Neural cell (in vitro differentiated cells): ENCODE measurements around the gene IFIH1. TPM values are rescaled to one million over a fixed set of nuclear protein-coding genes. Genes with fewer than 3 reads are reported as not detected.

ENCODE experiments used
- H2AFZ ChIP-seq: fragments of 200-600, 300-800 bp; sonication (generic), shearing (Covaris generic); 2 replicates; pipeline ENCODE4 v1.6.0; 2014; ENCODE audit warnings: low read depth, mild to moderate bottlenecking, antibody characterized with exemption, low read length, moderate library complexity
- H3F3A ChIP-seq: fragments of 200-600 bp; shearing (Covaris generic); 2 replicates; pipeline ENCODE4 v1.6.1; 2016; ENCODE audit warnings: mild to moderate bottlenecking, moderate library complexity, mixed read lengths, antibody characterized with exemption, low read length; ENCODE audit not compliant: insufficient read depth, poor library complexity, severe bottlenecking
- H3K27ac ChIP-seq: fragments of 200-600, 300-800 bp; sonication (generic), shearing (Covaris generic); 2 replicates; pipeline ENCODE4 v1.5.1; 2014; ENCODE audit warnings: mild to moderate bottlenecking, low read length, moderate library complexity
- H3K27me3 ChIP-seq: fragments of 300-800, 200-600 bp; sonication (generic), shearing (Covaris generic); 2 replicates; pipeline ENCODE4 v1.6.0; 2014; ENCODE audit warnings: mild to moderate bottlenecking, low read depth, low read length, moderate library complexity; ENCODE audit not compliant: insufficient read depth
- H3K36me3 ChIP-seq: fragments of 300-800, 200-600 bp; sonication (generic), shearing (Covaris generic); 2 replicates; pipeline ENCODE4 v1.5.1; 2014; ENCODE audit warnings: mild to moderate bottlenecking, antibody characterized with exemption, low read length, moderate library complexity; ENCODE audit not compliant: insufficient read depth
- H3K4me2 ChIP-seq: fragments of 300-800, 200-600 bp; sonication (generic), shearing (Covaris generic); 2 replicates; pipeline ENCODE4 v1.6.0; 2014; ENCODE audit warnings: mild to moderate bottlenecking, low read length
- H3K4me3 ChIP-seq: fragments of 300-800, 200-600 bp; sonication (generic), shearing (Covaris generic); 2 replicates; pipeline ENCODE4 v1.5.1; 2014; ENCODE audit warnings: mild to moderate bottlenecking, low read length, moderate library complexity
- H3K79me2 ChIP-seq: fragments of 200-600 bp; shearing (Covaris generic); replicated peaks from 2 replicates; pipeline ENCODE4 v1.6.0; 2014; ENCODE audit warnings: mild to moderate bottlenecking, low read length, moderate library complexity; ENCODE audit not compliant: insufficient read depth
- H3K9ac ChIP-seq: fragments of 300-800, 200-600 bp; sonication (generic), shearing (Covaris generic); 2 replicates; pipeline ENCODE4 v1.6.1; 2016; ENCODE audit warnings: mild to moderate bottlenecking, low read length, mixed read lengths
- H3K9me2 ChIP-seq: fragments of 200-600 bp; shearing (Covaris generic); 2 replicates; pipeline ENCODE4 v1.6.1; 2016; ENCODE audit warnings: mild to moderate bottlenecking, low read length, mixed read lengths; ENCODE audit not compliant: insufficient read depth
- H3K9me3 ChIP-seq: fragments of 200-600, 300-800 bp; sonication (generic), shearing (Covaris generic); 2 replicates; pipeline ENCODE4 v1.6.1; 2016; ENCODE audit warnings: mild to moderate bottlenecking, mixed run types, low read length, moderate library complexity, mixed read lengths
- H4K20me1 ChIP-seq: fragments of 200-600 bp; shearing (Covaris generic); 2 replicates; pipeline ENCODE4 v1.6.1; 2016; ENCODE audit warnings: mild to moderate bottlenecking, mixed run types; ENCODE audit not compliant: insufficient read depth
- EP300 ChIP-seq: fragments of 450-650 bp; conservative IDR thresholded peaks from 2 replicates; pipeline ENCODE4 v1.6.1; 2014; ENCODE audit warnings: antibody characterized with exemption, mild to moderate bottlenecking, moderate library complexity; ENCODE audit not compliant: poor library complexity, severe bottlenecking
- EZH2 ChIP-seq: fragments of 200-600, 300-800 bp; shearing (Covaris generic), sonication (generic); IDR thresholded peaks from 2 replicates; pipeline ENCODE4 v1.6.1; 2014; ENCODE audit warnings: antibody characterized with exemption, low read length, borderline replicate concordance, mild to moderate bottlenecking; ENCODE audit not compliant: insufficient read depth, poor library complexity, severe bottlenecking
- MXI1 ChIP-seq: fragments of 450-650 bp; conservative IDR thresholded peaks from 2 replicates; pipeline ENCODE4 v1.6.1; 2014; ENCODE audit warnings: antibody characterized with exemption, mild to moderate bottlenecking; ENCODE audit not compliant: poor library complexity, severe bottlenecking
- POLR2AphosphoS5 ChIP-seq: IDR thresholded peaks from 2 replicates; pipeline ENCODE4 v1.6.1; 2012
- RAD21 ChIP-seq: fragments of 450-650 bp; conservative IDR thresholded peaks from 2 replicates; pipeline ENCODE4 v1.6.1; 2014; ENCODE audit warnings: antibody characterized with exemption, mild to moderate bottlenecking, moderate library complexity
- SMC3 ChIP-seq: fragments of 450-650 bp; conservative IDR thresholded peaks from 2 replicates; pipeline ENCODE4 v1.6.1; 2014; ENCODE audit warnings: antibody characterized with exemption, mild to moderate bottlenecking, moderate library complexity; ENCODE audit not compliant: poor library complexity
- TAF1 ChIP-seq: IDR thresholded peaks from 2 replicates; pipeline ENCODE4 v1.6.1; 2012; ENCODE audit warnings: low read depth
- polyA plus RNA-seq: library from polyadenylated mRNA; depleted of rRNA; stranded (reverse); fragments of >200 nt; gene quantifications from 2 replicates; pipeline ENCODE4 v1.2.3, GENCODE V29; 2014
- TF ChIP-seq, protein P1 (sequence below): fragments of 450-650 bp; IDR thresholded peaks from 2 replicates; pipeline ENCODE4 v1.5.1; 2014; ENCODE audit warnings: antibody characterized with exemption, mild to moderate bottlenecking, moderate library complexity; ENCODE audit not compliant: poor library complexity, severe bottlenecking
- TF ChIP-seq, protein P2 (sequence below): IDR thresholded peaks from 2 replicates; pipeline ENCODE4 v1.6.1; 2012; ENCODE audit warnings: borderline replicate concordance

IFIH1 gene
- polyA plus RNA-seq, 1 donor from 2014 or later, result not detected

DNA sequence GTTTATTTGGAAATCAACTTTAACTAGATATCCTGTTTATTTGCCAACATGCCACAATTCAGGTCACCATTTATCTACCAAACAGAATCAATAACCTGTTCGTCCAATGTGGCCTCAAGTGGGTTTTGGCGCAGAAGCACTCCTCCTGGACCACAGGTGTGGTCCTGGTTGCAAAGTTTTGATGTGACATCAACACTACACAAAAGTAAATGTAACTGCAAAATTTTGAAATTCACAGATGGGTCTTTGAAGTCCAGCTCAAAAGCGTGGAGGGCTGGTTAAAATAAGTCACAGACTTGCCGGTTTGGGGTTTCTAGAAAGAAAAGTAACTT lies 25.0 kb upstream of the IFIH1 start:
- H3K4me2 ChIP-seq, result peak overlapping the region; percentile 67
- no peaks in the 10 kb centered on the region for H3K36me3 ChIP-seq
- no peaks in the 10 kb centered on the region for H3K9me3 ChIP-seq
- H2AFZ ChIP-seq, result peak overlapping the region; percentile 2
- no peak overlapping the region for H3K9ac ChIP-seq
- no peaks in the 10 kb centered on the region for H3K27me3 ChIP-seq
- no peak for TF ChIP-seq MXI1
- no peak overlapping the region for H3K27ac ChIP-seq
- no peaks in the 10 kb centered on the region for H3F3A ChIP-seq
- H3K4me3 ChIP-seq, result peak overlapping the region; percentile 91
- H4K20me1 ChIP-seq, result no peaks in the 10 kb centered on the region
- H3K79me2 ChIP-seq, result no peaks in the 10 kb centered on the region
- H3K9me2 ChIP-seq, result no peaks in the 10 kb centered on the region

DNA sequence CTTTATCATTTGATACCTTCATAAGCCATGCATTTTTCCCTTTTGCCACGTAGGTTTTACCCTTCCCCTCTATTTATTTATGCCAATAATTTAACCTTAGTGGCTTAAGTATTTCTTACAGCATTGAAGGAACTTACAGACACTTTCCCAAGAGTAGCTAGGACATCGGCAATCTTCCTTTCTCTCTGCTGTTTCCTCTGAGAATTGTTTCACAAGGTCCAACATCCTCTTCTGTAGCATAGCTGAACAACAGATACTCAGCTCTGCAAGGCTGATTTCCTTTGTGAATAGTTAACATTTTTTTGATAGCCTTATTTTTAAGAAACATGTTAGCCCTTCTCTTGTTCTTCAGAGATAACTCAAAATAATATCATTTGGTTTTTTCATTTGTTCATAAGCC lies 24.4 kb upstream of the IFIH1 start:
- Histone ChIP-seq H3K4me2 (no peak overlapping the region), H3K27me3 (no peaks in the 10 kb centered on the region), H3K27ac (no peak overlapping the region), H3K4me3 (no peak overlapping the region), H3K9ac (no peak overlapping the region), H3K36me3 (no peaks in the 10 kb centered on the region), H3K9me3 (no peaks in the 10 kb centered on the region), H2AFZ (no peak overlapping the region), H3K9me2 (no peaks in the 10 kb centered on the region), H4K20me1 (no peaks in the 10 kb centered on the region), H3K79me2 (no peaks in the 10 kb centered on the region), H3F3A (no peaks in the 10 kb centered on the region)
- TF ChIP-seq MXI1, result no peak

DNA sequence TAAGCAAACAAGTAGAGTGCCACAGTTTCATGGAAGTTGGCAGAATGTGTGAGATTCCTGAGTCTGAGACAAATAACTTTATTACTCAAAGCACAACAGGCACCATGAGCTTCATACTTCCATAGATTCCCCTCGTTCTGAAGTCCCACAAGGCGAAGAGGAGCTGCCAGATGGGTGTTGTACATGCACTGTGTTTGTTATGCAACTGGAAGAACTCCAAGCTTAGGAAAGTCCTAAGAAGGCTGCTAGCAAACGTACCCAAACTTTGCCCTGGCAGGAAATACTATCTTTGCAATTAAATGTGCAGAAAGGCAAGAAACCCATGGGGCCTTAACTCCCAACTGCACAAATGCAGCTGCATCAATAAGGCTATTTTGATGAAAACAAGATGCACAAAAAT lies 23.8 kb upstream of the IFIH1 start:
- Histone ChIP-seq H3K9me2 (no peaks in the 10 kb centered on the region), H3K4me2 (no peak overlapping the region), H3K79me2 (no peaks in the 10 kb centered on the region), H3K27ac (no peak overlapping the region), H2AFZ (no peak overlapping the region), H3K9me3 (no peaks in the 10 kb centered on the region), H3K4me3 (no peak overlapping the region), H3K36me3 (no peaks in the 10 kb centered on the region), H3K27me3 (no peaks in the 10 kb centered on the region), H3K9ac (no peak overlapping the region), H4K20me1 (no peaks in the 10 kb centered on the region), H3F3A (no peaks in the 10 kb centered on the region)
- no peak for TF ChIP-seq RAD21
- TF ChIP-seq POLR2AphosphoS5, result no peak
- TF ChIP-seq MXI1, result no peak

DNA sequence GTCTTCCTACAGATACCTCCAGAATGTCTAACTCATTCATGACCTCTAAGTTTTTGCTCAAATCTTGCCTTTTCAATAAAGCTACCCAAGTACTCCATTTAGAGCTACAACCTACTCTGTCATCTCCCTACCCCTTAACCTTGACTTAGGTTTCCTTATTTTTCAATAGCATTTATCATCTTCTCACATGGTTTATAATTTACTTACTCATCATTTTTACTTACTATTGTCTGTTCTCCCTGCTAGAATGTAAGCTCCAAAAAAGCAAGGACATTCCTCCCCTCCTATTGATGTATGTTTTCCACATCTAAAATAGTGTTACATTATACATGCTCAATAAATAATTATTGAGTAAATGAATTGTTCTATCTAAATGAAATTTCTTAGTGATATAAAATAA lies 22.3 kb upstream of the IFIH1 start:
- Histone ChIP-seq H2AFZ (no peak overlapping the region), H3F3A (no peaks in the 10 kb centered on the region), H3K9ac (no peak overlapping the region), H3K4me2 (no peak overlapping the region), H4K20me1 (no peaks in the 10 kb centered on the region), H3K27ac (no peak overlapping the region), H3K36me3 (no peaks in the 10 kb centered on the region), H3K79me2 (no peaks in the 10 kb centered on the region), H3K27me3 (no peaks in the 10 kb centered on the region), H3K4me3 (no peak overlapping the region), H3K9me2 (no peaks in the 10 kb centered on the region), H3K9me3 (no peaks in the 10 kb centered on the region)
- TF ChIP-seq, protein P1, sequence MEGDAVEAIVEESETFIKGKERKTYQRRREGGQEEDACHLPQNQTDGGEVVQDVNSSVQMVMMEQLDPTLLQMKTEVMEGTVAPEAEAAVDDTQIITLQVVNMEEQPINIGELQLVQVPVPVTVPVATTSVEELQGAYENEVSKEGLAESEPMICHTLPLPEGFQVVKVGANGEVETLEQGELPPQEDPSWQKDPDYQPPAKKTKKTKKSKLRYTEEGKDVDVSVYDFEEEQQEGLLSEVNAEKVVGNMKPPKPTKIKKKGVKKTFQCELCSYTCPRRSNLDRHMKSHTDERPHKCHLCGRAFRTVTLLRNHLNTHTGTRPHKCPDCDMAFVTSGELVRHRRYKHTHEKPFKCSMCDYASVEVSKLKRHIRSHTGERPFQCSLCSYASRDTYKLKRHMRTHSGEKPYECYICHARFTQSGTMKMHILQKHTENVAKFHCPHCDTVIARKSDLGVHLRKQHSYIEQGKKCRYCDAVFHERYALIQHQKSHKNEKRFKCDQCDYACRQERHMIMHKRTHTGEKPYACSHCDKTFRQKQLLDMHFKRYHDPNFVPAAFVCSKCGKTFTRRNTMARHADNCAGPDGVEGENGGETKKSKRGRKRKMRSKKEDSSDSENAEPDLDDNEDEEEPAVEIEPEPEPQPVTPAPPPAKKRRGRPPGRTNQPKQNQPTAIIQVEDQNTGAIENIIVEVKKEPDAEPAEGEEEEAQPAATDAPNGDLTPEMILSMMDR, result no peak
- TF ChIP-seq TAF1 (no peak), SMC3 (no peak), MXI1 (no peak), RAD21 (no peak), POLR2AphosphoS5 (no peak), EZH2 (no peak), EP300 (no peak)
- TF ChIP-seq, protein P2, sequence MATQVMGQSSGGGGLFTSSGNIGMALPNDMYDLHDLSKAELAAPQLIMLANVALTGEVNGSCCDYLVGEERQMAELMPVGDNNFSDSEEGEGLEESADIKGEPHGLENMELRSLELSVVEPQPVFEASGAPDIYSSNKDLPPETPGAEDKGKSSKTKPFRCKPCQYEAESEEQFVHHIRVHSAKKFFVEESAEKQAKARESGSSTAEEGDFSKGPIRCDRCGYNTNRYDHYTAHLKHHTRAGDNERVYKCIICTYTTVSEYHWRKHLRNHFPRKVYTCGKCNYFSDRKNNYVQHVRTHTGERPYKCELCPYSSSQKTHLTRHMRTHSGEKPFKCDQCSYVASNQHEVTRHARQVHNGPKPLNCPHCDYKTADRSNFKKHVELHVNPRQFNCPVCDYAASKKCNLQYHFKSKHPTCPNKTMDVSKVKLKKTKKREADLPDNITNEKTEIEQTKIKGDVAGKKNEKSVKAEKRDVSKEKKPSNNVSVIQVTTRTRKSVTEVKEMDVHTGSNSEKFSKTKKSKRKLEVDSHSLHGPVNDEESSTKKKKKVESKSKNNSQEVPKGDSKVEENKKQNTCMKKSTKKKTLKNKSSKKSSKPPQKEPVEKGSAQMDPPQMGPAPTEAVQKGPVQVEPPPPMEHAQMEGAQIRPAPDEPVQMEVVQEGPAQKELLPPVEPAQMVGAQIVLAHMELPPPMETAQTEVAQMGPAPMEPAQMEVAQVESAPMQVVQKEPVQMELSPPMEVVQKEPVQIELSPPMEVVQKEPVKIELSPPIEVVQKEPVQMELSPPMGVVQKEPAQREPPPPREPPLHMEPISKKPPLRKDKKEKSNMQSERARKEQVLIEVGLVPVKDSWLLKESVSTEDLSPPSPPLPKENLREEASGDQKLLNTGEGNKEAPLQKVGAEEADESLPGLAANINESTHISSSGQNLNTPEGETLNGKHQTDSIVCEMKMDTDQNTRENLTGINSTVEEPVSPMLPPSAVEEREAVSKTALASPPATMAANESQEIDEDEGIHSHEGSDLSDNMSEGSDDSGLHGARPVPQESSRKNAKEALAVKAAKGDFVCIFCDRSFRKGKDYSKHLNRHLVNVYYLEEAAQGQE, result no peak
